A549 (cell line): ENCODE measurements around the gene KCNK2. TPM values are rescaled to one million over a fixed set of nuclear protein-coding genes. Genes with fewer than 3 reads are reported as not detected.

Experiments
- ATAC-seq, 2 experiments: fragments of 200-7000 bp in 1 of 2; fragments of >200 bp in 1 of 2; cut with Nextera tagmentation in 1 of 2; cut with Tn5 transposase in 1 of 2; 3 replicates each; pipeline versions ENCODE4 v1.8.0 to v1.9.1; 2018 to 2020; ENCODE audit warnings: mild to moderate bottlenecking in 1 of 2, moderate library complexity in 1 of 2
- CTCF ChIA-PET: fragments of 300-600 bp; sonication (Branson Sonifier 250); formaldehyde crosslinking; extraction: SDS; loops from one replicate; lab custom pipeline; 2021; ENCODE audit warnings: antibody characterized with exemption, inconsistent platforms; lab: Yijun Ruan, JAX
- POLR2A ChIA-PET: fragments of 350-600 bp; formaldehyde crosslinking; extraction: SDS; loops from one replicate; lab custom pipeline; 2021; ENCODE audit warnings: antibody characterized with exemption, inconsistent platforms; lab: Yijun Ruan, JAX
- DNase-seq, 2 experiments: peaks; one replicate each; pipeline versions ENCODE4 v3.0.0 to v3.0.0-alpha.2; 2011 to 2016; ENCODE audit warnings: low read depth in 1 of 2, low spot score in 1 of 2
- FAIRE-seq: peaks from 2 replicates; lab custom pipeline; 2011; peaks lifted over from hg19 to GRCh38; lab: Jason Lieb, UNC
- H3K27ac ChIP-seq, 2 experiments: fragments of >200 bp; sonication (Bioruptor Twin); formaldehyde crosslinking; 3 replicates each; pipeline ENCODE4 v1.5.1; 2016 to 2017
- H3K4me1 ChIP-seq: fragments of >200 bp; sonication (Bioruptor Twin); formaldehyde crosslinking; 3 replicates; pipeline ENCODE4 v1.6.1; 2016
- H3K4me2 ChIP-seq: fragments of >200 bp; sonication (Bioruptor Twin); formaldehyde crosslinking; 3 replicates; pipeline ENCODE4 v1.6.1; 2016
- H3K4me3 ChIP-seq: fragments of >200 bp; sonication (Bioruptor Twin); formaldehyde crosslinking; 3 replicates; pipeline ENCODE4 v1.5.1; 2016
- H3K9me3 ChIP-seq: fragments of >200 bp; sonication (Bioruptor Twin); formaldehyde crosslinking; 3 replicates; pipeline ENCODE4 v1.6.1; 2016
- BHLHE40 ChIP-seq: IDR thresholded peaks from 2 replicates; pipeline ENCODE4 v1.6.1; 2012; ENCODE audit warnings: low read depth, low read length, inconsistent platforms
- CBX2 ChIP-seq: fragments of 200-600 bp; sonication (generic); IDR thresholded peaks from 2 replicates; pipeline ENCODE4 v1.6.1; 2016; ENCODE audit warnings: low read depth, mild to moderate bottlenecking, borderline replicate concordance
- CBX8 ChIP-seq: fragments of 200-600 bp; sonication (generic); IDR thresholded peaks from 2 replicates; pipeline ENCODE4 v1.6.1; 2016
- CEBPB ChIP-seq, 2 experiments: fragments of >200 bp in 1 of 2; sonication (Bioruptor Twin) in 1 of 2; formaldehyde crosslinking in 1 of 2; IDR thresholded peaks; 2 replicates each; pipeline ENCODE4 v1.6.1; 2012 to 2016
- CHD2 ChIP-seq: fragments of 150-350 bp; IDR thresholded peaks from 2 replicates; pipeline ENCODE4 v1.6.1; 2014; ENCODE audit warnings: low read length; ENCODE audit not compliant: partially characterized antibody
- CTCF ChIP-seq: fragments of >200 bp; sonication (Bioruptor Twin); formaldehyde crosslinking; IDR thresholded peaks from 3 replicates; pipeline ENCODE4 v1.5.1; 2016
- EHF ChIP-seq: fragments of 250-450 bp; sonication (Bioruptor Pico); IDR thresholded peaks from 2 replicates; pipeline ENCODE4 v1.5.0; 2020; ENCODE audit warnings: mild to moderate bottlenecking
- EP300 ChIP-seq, 2 experiments: fragments of >200 bp; sonication (Bioruptor Twin); formaldehyde crosslinking; IDR thresholded peaks; 2 replicates in 1 of 2; 3 replicates in 1 of 2; pipeline ENCODE4 v1.6.1; 2016 to 2017
- ESRRA ChIP-seq: fragments of 150-350 bp; IDR thresholded peaks from 2 replicates; pipeline ENCODE4 v1.6.1; 2014; ENCODE audit warnings: mild to moderate bottlenecking, low read length, borderline replicate concordance
- FOSB ChIP-seq: fragments of 250-450 bp; sonication (Bioruptor Pico); IDR thresholded peaks from 2 replicates; pipeline ENCODE4 v1.5.0; 2020; ENCODE audit warnings: mild to moderate bottlenecking, moderate library complexity
- GATA3 ChIP-seq: IDR thresholded peaks from 2 replicates; pipeline ENCODE4 v1.6.1; 2012; ENCODE audit warnings: borderline replicate concordance
- HDAC2 ChIP-seq: fragments of 200-600 bp; sonication (generic); IDR thresholded peaks from 2 replicates; pipeline ENCODE4 v1.6.1; 2016
- HES2 ChIP-seq: fragments of >200 bp; sonication (Bioruptor Twin); formaldehyde crosslinking; IDR thresholded peaks from 2 replicates; pipeline ENCODE4 v1.6.1; 2016
- HEYL ChIP-seq: fragments of 250-450 bp; sonication (Bioruptor Pico); IDR thresholded peaks from 2 replicates; pipeline ENCODE4 v1.8.0; 2021; ENCODE audit warnings: mild to moderate bottlenecking, moderate library complexity
- HOXA7 ChIP-seq: fragments of 250-450 bp; sonication (Bioruptor Pico); IDR thresholded peaks from 2 replicates; pipeline ENCODE4 v1.5.0; 2020; ENCODE audit warnings: mild to moderate bottlenecking, moderate library complexity
- HOXB13 ChIP-seq: fragments of 250-450 bp; sonication (Bioruptor Pico); IDR thresholded peaks from 2 replicates; pipeline ENCODE4 v1.5.0; 2020; ENCODE audit warnings: low read depth, mild to moderate bottlenecking, moderate library complexity
- HOXB5 ChIP-seq: fragments of 250-450 bp; sonication (Bioruptor Pico); IDR thresholded peaks from 2 replicates; pipeline ENCODE4 v1.5.0; 2020; ENCODE audit warnings: mild to moderate bottlenecking, moderate library complexity
- JUNB ChIP-seq: fragments of >200 bp; sonication (Bioruptor Twin); formaldehyde crosslinking; IDR thresholded peaks from 2 replicates; pipeline ENCODE4 v1.6.1; 2016
- MAFK ChIP-seq: fragments of 450-650 bp; IDR thresholded peaks from 2 replicates; pipeline ENCODE4 v1.6.1; 2014; ENCODE audit not compliant: partially characterized antibody
- MYC ChIP-seq: IDR thresholded peaks from 2 replicates; pipeline ENCODE4 v1.6.1; 2012; ENCODE audit warnings: mild to moderate bottlenecking, inconsistent platforms, low read length, improper control_type of control experiment, borderline replicate concordance
- NFE2L2 ChIP-seq: fragments of 150-350 bp; conservative IDR thresholded peaks from 2 replicates; pipeline ENCODE4 v1.6.1; 2014; ENCODE audit warnings: low read length
- PHF8 ChIP-seq: fragments of 200-600 bp; sonication (generic); IDR thresholded peaks from 2 replicates; pipeline ENCODE4 v1.6.1; 2016; ENCODE audit warnings: low read depth, mild to moderate bottlenecking, antibody characterized with exemption, moderate library complexity, borderline replicate concordance
- RAD21 ChIP-seq, 2 experiments: fragments of >200 bp in 1 of 2; sonication (Bioruptor Twin) in 1 of 2; formaldehyde crosslinking in 1 of 2; IDR thresholded peaks in 1 of 2; conservative IDR thresholded peaks in 1 of 2; 2 replicates in 1 of 2; 3 replicates in 1 of 2; pipeline ENCODE4 v1.6.1; 2012 to 2018; ENCODE audit warnings: inconsistent platforms in 1 of 2
- RARB ChIP-seq: fragments of 250-450 bp; sonication (Bioruptor Pico); IDR thresholded peaks from 2 replicates; pipeline ENCODE4 v1.8.0; 2021; ENCODE audit warnings: mild to moderate bottlenecking, moderate library complexity
- RCOR1 ChIP-seq: fragments of 150-350 bp; IDR thresholded peaks from 2 replicates; pipeline ENCODE4 v1.6.1; 2014; ENCODE audit warnings: antibody characterized with exemption, low read length, low read depth
- RFX5 ChIP-seq: fragments of 450-650 bp; IDR thresholded peaks from 2 replicates; pipeline ENCODE4 v1.7.1; 2014; ENCODE audit warnings: antibody characterized with exemption, mild to moderate bottlenecking, moderate library complexity
- RNF2 ChIP-seq: fragments of 200-600 bp; sonication (generic); IDR thresholded peaks from 2 replicates; pipeline ENCODE4 v1.6.1; 2016; ENCODE audit warnings: low read depth, mild to moderate bottlenecking, antibody characterized with exemption, moderate library complexity, borderline replicate concordance
- SREBF2 ChIP-seq: fragments of 450-650 bp; IDR thresholded peaks from 2 replicates; pipeline ENCODE4 v1.6.1; 2014; ENCODE audit warnings: mild to moderate bottlenecking, moderate library complexity
- TP53 ChIP-seq: fragments of 250-450 bp; sonication (Bioruptor Pico); IDR thresholded peaks from 2 replicates; pipeline ENCODE4 v1.5.0; 2021; ENCODE audit warnings: mild to moderate bottlenecking, moderate library complexity
- ZC3H11A ChIP-seq: fragments of 450-650 bp; IDR thresholded peaks from 2 replicates; pipeline ENCODE4 v1.6.1; 2014; ENCODE audit warnings: antibody characterized with exemption, mild to moderate bottlenecking
- ZNF302 ChIP-seq: fragments of 250-450 bp; sonication (Bioruptor Pico); IDR thresholded peaks from 2 replicates; pipeline ENCODE4 v1.9.0; 2021; ENCODE audit warnings: inconsistent platforms, mild to moderate bottlenecking, moderate library complexity
- ZSCAN20 ChIP-seq: fragments of 250-450 bp; sonication (Bioruptor Pico); IDR thresholded peaks from 2 replicates; pipeline ENCODE4 v1.8.0; 2022; ENCODE audit warnings: mild to moderate bottlenecking, moderate library complexity
- WGBS: methylation state at CpG from one replicate; pipeline ENCODE4 v1.1.6; 2017; ENCODE audit errors: missing lambda C conversion rate; 5-methylcytosine and 5-hydroxymethylcytosine counted together
- polyA plus RNA-seq, 4 experiments: library from polyadenylated mRNA; depleted of rRNA in 3 of 4; stranded (reverse); fragments of >200 nt; fragmentation: RNase III in 1 of 4; extraction: RNeasy Plus Mini Kit Qiagen cat#74134 plus additional on column Dnase treatment in 1 of 4; gene quantifications; 2 replicates in 3 of 4; 3 replicates in 1 of 4; pipeline ENCODE4 v1.2.3, GENCODE V29; 2011 to 2017
- TF ChIP-seq, protein P1 (sequence below): fragments of >200 bp; sonication (Bioruptor Twin); formaldehyde crosslinking; IDR thresholded peaks from 3 replicates; pipeline ENCODE4 v1.6.1; 2016
- TF ChIP-seq, protein P2 (sequence below): IDR thresholded peaks from 2 replicates; pipeline ENCODE4 v1.6.1; 2012
- TF ChIP-seq, protein P3 (sequence below): IDR thresholded peaks from 2 replicates; pipeline ENCODE4 v1.6.1; 2012; ENCODE audit warnings: low read depth, borderline replicate concordance

Gene KCNK2
- polyA plus RNA-seq, 2 of the 4 experiments (the other 2 are of a cell fraction) = 0.04 TPM; not detected in 1

DNA sequence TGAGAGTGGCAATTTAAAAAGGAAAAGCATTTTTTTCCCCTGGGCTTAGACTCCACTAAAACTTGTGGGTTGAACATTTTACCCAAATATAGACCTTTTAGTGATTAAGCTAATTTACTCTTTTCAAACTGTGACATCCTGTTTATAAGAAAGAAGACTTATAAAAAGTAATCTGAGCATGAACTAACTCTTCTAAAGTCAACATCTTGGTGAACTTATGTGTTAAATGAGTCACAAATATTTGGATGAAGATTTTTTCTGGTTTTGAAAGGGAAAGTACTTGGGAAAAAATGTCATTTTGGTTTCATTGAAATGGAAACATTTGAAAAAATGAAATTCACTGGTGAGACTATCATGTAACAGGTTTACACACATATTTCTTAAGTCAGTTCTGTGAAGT is 109.8 kb downstream of the KCNK2 start:
- H3K4me2 ChIP-seq = no peak overlapping the region
- ATAC-seq (no peak), DNase-seq (no peak), FAIRE-seq (no peak)
- H3K27ac ChIP-seq = no peak overlapping the region
- no peak overlapping the region for H3K4me3 ChIP-seq
- ChIA-PET POLR2A (no interaction called here), CTCF (no interaction called here)
- H3K4me1 ChIP-seq = no peaks in the 10 kb centered on the region
- no peaks in the 10 kb centered on the region for H3K9me3 ChIP-seq
- TF ChIP-seq HOXB5 (no peak), HDAC2 (no peak), TP53 (CRISPR knock-in tag) (no peak), CBX2 (no peak), CTCF (no peak), JUNB (no peak), HOXA7 (CRISPR knock-in tag) (no peak)

GRCh38 chr1:215198021-215198420 is 115.5 kb downstream of the KCNK2 start:
- no peak overlapping the region for H3K27ac ChIP-seq
- CTCF ChIA-PET = interaction anchor here (0.6 to 2.0 kb wide), 2 partner anchors 16 to 26 kb away, joined by 4 read pairs; no protein-coding TSS in a partner anchor
- TF ChIP-seq GATA3 (no peak), ZC3H11A (no peak), ZSCAN20 (CRISPR knock-in tag) (no peak), HEYL (CRISPR knock-in tag) (no peak), CBX8 (no peak), EHF (CRISPR knock-in tag) (no peak), MAFK (no peak), RAD21 (conservative IDR thresholded peaks at IDR 0.05 in 1 of 2, IDR thresholded peaks at IDR 0.05 in 1 of 2) (no peak), BHLHE40 (no peak), ZNF302 (CRISPR knock-in tag) (no peak), PHF8 (no peak), NFE2L2 (no peak), MYC (no peak), HOXB5 (no peak), EP300 (IDR thresholded peaks at IDR 0.05) (no peak), RNF2 (no peak)
- TF ChIP-seq, protein P1, sequence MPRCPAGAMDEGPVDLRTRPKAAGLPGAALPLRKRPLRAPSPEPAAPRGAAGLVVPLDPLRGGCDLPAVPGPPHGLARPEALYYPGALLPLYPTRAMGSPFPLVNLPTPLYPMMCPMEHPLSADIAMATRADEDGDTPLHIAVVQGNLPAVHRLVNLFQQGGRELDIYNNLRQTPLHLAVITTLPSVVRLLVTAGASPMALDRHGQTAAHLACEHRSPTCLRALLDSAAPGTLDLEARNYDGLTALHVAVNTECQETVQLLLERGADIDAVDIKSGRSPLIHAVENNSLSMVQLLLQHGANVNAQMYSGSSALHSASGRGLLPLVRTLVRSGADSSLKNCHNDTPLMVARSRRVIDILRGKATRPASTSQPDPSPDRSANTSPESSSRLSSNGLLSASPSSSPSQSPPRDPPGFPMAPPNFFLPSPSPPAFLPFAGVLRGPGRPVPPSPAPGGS = no peak
- TF ChIP-seq, protein P2, sequence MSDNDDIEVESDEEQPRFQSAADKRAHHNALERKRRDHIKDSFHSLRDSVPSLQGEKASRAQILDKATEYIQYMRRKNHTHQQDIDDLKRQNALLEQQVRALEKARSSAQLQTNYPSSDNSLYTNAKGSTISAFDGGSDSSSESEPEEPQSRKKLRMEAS = no peak
- no peak overlapping the region for H3K4me3 ChIP-seq
- no peaks in the 10 kb centered on the region for H3K9me3 ChIP-seq
- no peak overlapping the region for H3K4me2 ChIP-seq
- H3K4me1 ChIP-seq = no peaks in the 10 kb centered on the region
- POLR2A ChIA-PET = no interaction called here
- WGBS = 8% methylated on average over 1 of the region's 1 CpG
- no peak for DNase-seq
- ATAC-seq = no peak
- FAIRE-seq = no peak

- ATAC-seq (no peak), DNase-seq (no peak), FAIRE-seq (no peak)
- WGBS = 73% methylated on average over 1 of the region's 1 CpG
- Histone ChIP-seq H3K27ac (no peak overlapping the region), H3K4me2 (no peak overlapping the region), H3K4me3 (no peak overlapping the region), H3K4me1 (no peaks in the 10 kb centered on the region), H3K9me3 (no peaks in the 10 kb centered on the region)
- CTCF ChIA-PET = no interaction called here
- POLR2A ChIA-PET = no interaction called here
- TF ChIP-seq FOSB (no peak), HEYL (CRISPR knock-in tag) (no peak), CEBPB (IDR thresholded peaks at IDR 0.05) (no peak), MAFK (no peak), JUNB (no peak), CHD2 (no peak), RCOR1 (no peak), HOXA7 (CRISPR knock-in tag) (no peak), RARB (no peak), RFX5 (no peak), CBX8 (no peak), ESRRA (no peak), HES2 (no peak), SREBF2 (no peak), HOXB13 (CRISPR knock-in tag) (no peak)
- TF ChIP-seq, protein P2 = no peak
- TF ChIP-seq, protein P3, sequence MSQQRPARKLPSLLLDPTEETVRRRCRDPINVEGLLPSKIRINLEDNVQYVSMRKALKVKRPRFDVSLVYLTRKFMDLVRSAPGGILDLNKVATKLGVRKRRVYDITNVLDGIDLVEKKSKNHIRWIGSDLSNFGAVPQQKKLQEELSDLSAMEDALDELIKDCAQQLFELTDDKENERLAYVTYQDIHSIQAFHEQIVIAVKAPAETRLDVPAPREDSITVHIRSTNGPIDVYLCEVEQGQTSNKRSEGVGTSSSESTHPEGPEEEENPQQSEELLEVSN = no peak
These were observed 117.6 kb downstream of the KCNK2 start for GRCh38 chr1:215200121-215200520.
